Right lobe of liver (tissue), 4 donors: Measurements from ENCODE around the gene PCBP4.

Experiments used
- POLR2A ChIP-seq: fragments of 450-650 bp; IDR thresholded peaks from one replicate; pipeline ENCODE4 v1.6.1; 2017; ENCODE audit warnings: antibody characterized with exemption, mild to moderate bottlenecking
- TF ChIP-seq, protein P1 (sequence below), 4 donors: fragments of 200-600 bp in 3 of 4; fragments of 450-650 bp in 1 of 4; IDR thresholded peaks; one replicate each; pipeline versions ENCODE4 v1.5.1 to v1.8.0; 2016 to 2022; ENCODE audit warnings: antibody characterized with exemption in 4 of 4, mild to moderate bottlenecking in 2 of 4
- donor health status: DM: no; HTN: no; CAD: no.
- donor health status: DM: no; HTN: no; CAD: no.
- donor health status: DM: no; HTN: yes; CAD: no.

DNA sequence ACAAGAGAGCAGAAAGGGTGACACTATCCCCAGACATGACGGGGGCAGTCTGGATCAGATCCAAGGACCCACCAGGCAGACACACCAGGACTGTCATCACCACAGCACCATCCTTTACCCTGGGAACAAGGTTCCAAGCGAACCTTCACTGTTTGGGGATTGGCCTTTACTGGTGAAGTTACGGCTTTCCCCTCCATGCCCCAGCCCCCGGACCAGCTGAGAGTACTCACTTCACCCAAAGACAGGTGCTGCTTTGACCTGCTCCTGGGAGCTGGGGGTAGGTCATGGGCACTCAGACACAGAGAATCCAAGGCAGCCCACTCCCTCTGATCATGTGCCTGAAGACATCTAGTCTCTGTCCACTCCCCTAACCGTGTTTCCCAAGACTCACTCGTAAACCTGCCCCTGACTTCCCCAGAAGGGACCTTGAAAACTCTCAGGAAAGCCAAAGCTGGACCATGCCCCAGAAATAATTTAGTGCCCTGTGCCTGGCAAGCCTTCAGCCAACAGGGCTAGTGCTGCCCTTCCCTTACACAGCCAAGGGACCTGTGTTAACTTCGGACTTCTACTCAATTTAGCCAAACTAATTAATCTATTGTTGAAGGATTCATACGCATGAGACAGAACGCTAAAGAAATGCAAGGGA is 28.4 kb downstream of the PCBP4 start:
- TF ChIP-seq, protein P1, sequence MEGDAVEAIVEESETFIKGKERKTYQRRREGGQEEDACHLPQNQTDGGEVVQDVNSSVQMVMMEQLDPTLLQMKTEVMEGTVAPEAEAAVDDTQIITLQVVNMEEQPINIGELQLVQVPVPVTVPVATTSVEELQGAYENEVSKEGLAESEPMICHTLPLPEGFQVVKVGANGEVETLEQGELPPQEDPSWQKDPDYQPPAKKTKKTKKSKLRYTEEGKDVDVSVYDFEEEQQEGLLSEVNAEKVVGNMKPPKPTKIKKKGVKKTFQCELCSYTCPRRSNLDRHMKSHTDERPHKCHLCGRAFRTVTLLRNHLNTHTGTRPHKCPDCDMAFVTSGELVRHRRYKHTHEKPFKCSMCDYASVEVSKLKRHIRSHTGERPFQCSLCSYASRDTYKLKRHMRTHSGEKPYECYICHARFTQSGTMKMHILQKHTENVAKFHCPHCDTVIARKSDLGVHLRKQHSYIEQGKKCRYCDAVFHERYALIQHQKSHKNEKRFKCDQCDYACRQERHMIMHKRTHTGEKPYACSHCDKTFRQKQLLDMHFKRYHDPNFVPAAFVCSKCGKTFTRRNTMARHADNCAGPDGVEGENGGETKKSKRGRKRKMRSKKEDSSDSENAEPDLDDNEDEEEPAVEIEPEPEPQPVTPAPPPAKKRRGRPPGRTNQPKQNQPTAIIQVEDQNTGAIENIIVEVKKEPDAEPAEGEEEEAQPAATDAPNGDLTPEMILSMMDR (IDR thresholded peaks at IDR 0.05), result no peak
- no peak for TF ChIP-seq POLR2A
